ENCODE data around the gene DIAPH1.

DIAPH1 gene

GRCh38 chr5:141649972-141650371 lies 31.2 kb upstream of the DIAPH1 start:
- peaks cover 3% of the 10 kb centered on the region; the same call in 1 of the 2 replicates for H3K36me3 ChIP-seq (ENCODE audit: insufficient read depth, low read length)
- no peak overlapping the region for H3K9ac ChIP-seq (ENCODE audit: low read depth, low read length)
- no peaks in the 10 kb centered on the region for H3K9me3 ChIP-seq (ENCODE audit: control insufficient read depth, insufficient read depth, low read length)
- H3K4me1 ChIP-seq (ENCODE audit: insufficient read depth, low read length): peaks cover 5% of the 10 kb centered on the region; the same call in 1 of the 2 replicates

GRCh38 chr5:141649056-141649688 lies 30.4 kb upstream of the DIAPH1 start:
- H3K9ac ChIP-seq (ENCODE audit: low read depth, low read length): no peak overlapping the region
- H3K4me1 ChIP-seq (ENCODE audit: insufficient read depth, low read length): peaks cover 5% of the 10 kb centered on the region; the same call in 1 of the 2 replicates
- peaks cover 1% of the 10 kb centered on the region; the same call in 1 of the 2 replicates for H3K36me3 ChIP-seq (ENCODE audit: insufficient read depth, low read length)
- H3K9me3 ChIP-seq (ENCODE audit: control insufficient read depth, insufficient read depth, low read length): no peaks in the 10 kb centered on the region

GRCh38 chr5:141647851-141648250 lies 29.1 kb upstream of the DIAPH1 start:
- no peaks in the 10 kb centered on the region for H3K9me3 ChIP-seq (ENCODE audit: control insufficient read depth, insufficient read depth, low read length)
- H3K4me1 ChIP-seq (ENCODE audit: insufficient read depth, low read length): peaks cover 5% of the 10 kb centered on the region; the same call in 1 of the 2 replicates
- H3K9ac ChIP-seq (ENCODE audit: low read depth, low read length): no peak overlapping the region
- H3K36me3 ChIP-seq (ENCODE audit: insufficient read depth, low read length): no peaks in the 10 kb centered on the region; the same call in 1 of the 2 replicates

DNA sequence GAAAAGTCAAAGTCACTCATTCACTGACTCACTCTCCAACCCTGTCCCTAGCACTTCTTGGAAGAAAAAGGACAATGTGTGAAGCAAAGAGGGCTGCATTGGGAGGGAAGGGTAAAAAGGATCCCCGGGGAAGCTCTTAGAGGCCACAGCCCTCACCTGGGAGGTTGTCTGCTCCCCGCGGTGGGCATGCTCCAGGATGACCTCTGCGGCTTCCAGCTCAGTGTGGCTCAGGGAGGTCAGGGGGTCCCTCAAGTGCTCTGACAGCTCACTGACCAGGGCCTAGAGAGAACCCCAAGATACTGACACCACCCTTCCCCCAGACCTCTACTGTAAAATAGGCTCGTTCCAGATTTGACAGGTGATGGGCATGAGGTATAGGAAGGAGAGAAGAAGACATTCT lies 28.4 kb upstream of the DIAPH1 start:
- Histone ChIP-seq H3K36me3 (ENCODE audit: insufficient read depth, low read length) (no peaks in the 10 kb centered on the region; the same call in 1 of the 2 replicates), H3K9ac (ENCODE audit: low read depth, low read length) (no peak overlapping the region), H3K4me1 (ENCODE audit: insufficient read depth, low read length) (peaks cover 5% of the 10 kb centered on the region; the same call in 1 of the 2 replicates), H3K9me3 (ENCODE audit: control insufficient read depth, insufficient read depth, low read length) (no peaks in the 10 kb centered on the region)

GRCh38 chr5:141646026-141646425 lies 27.2 kb upstream of the DIAPH1 start:
- Histone ChIP-seq H3K9me3 (ENCODE audit: control insufficient read depth, insufficient read depth, low read length) (no peaks in the 10 kb centered on the region), H3K4me1 (ENCODE audit: insufficient read depth, low read length) (peaks cover 5% of the 10 kb centered on the region; the same call in 1 of the 2 replicates), H3K36me3 (ENCODE audit: insufficient read depth, low read length) (no peaks in the 10 kb centered on the region; the same call in 1 of the 2 replicates), H3K9ac (ENCODE audit: low read depth, low read length) (no peak overlapping the region)

- Histone ChIP-seq H3K9me3 (ENCODE audit: control insufficient read depth, insufficient read depth, low read length) (no peaks in the 10 kb centered on the region), H3K36me3 (ENCODE audit: insufficient read depth, low read length) (peaks cover 4% of the 10 kb centered on the region; the same call in 1 of the 2 replicates), H3K9ac (ENCODE audit: low read depth, low read length) (no peak overlapping the region), H3K4me1 (ENCODE audit: insufficient read depth, low read length) (no peaks in the 10 kb centered on the region)
Measured at GRCh38 chr5:141641634-141642267, 23.0 kb upstream of the DIAPH1 start.

GRCh38 chr5:141640698-141641097 lies 21.9 kb upstream of the DIAPH1 start:
- H3K4me1 ChIP-seq (ENCODE audit: insufficient read depth, low read length): peaks cover 3% of the 10 kb centered on the region; the same call in 1 of the 2 replicates
- no peaks in the 10 kb centered on the region for H3K9me3 ChIP-seq (ENCODE audit: control insufficient read depth, insufficient read depth, low read length)
- H3K9ac ChIP-seq (ENCODE audit: low read depth, low read length): no peak overlapping the region
- H3K36me3 ChIP-seq (ENCODE audit: insufficient read depth, low read length): peaks cover 4% of the 10 kb centered on the region; the same call in 1 of the 2 replicates

DNA sequence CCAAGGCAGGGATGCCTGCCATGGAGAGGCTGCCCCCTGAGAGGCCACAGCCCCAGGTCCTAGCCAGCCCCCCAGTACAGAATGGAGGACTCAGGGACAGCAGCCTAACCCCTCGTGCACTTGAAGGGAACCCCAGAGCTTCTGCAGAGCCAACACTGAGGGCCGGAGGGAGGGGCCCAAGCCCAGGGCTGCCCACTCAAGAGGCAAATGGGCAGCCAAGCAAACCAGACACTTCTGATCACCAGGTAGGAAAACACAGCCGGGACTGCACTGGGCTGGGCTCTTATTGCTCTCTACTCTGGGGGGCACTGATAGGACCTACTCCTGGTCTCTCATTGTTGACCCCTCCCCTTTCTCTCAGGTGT lies 21.2 kb upstream of the DIAPH1 start:
- Histone ChIP-seq H3K4me1 (ENCODE audit: insufficient read depth, low read length) (peaks cover 3% of the 10 kb centered on the region; the same call in 1 of the 2 replicates), H3K9ac (ENCODE audit: low read depth, low read length) (no peak overlapping the region), H3K9me3 (ENCODE audit: control insufficient read depth, insufficient read depth, low read length) (no peaks in the 10 kb centered on the region), H3K36me3 (ENCODE audit: insufficient read depth, low read length) (peaks cover 4% of the 10 kb centered on the region; the same call in 1 of the 2 replicates)

- no peaks in the 10 kb centered on the region for H3K9me3 ChIP-seq (ENCODE audit: control insufficient read depth, insufficient read depth, low read length)
- H3K36me3 ChIP-seq (ENCODE audit: insufficient read depth, low read length): peaks cover 4% of the 10 kb centered on the region; the same call in 1 of the 2 replicates
- no peak overlapping the region for H3K9ac ChIP-seq (ENCODE audit: low read depth, low read length)
- H3K4me1 ChIP-seq (ENCODE audit: insufficient read depth, low read length): peaks cover 3% of the 10 kb centered on the region; the same call in 1 of the 2 replicates
Measured at GRCh38 chr5:141639357-141640050, 20.7 kb upstream of the DIAPH1 start.

- Histone ChIP-seq H3K4me1 (ENCODE audit: insufficient read depth, low read length) (peaks cover 3% of the 10 kb centered on the region; the same call in 1 of the 2 replicates), H3K36me3 (ENCODE audit: insufficient read depth, low read length) (peaks cover 4% of the 10 kb centered on the region; the same call in 1 of the 2 replicates), H3K9ac (ENCODE audit: low read depth, low read length) (no peak overlapping the region), H3K9me3 (ENCODE audit: control insufficient read depth, insufficient read depth, low read length) (no peaks in the 10 kb centered on the region)
Measured at GRCh38 chr5:141638771-141639170, 20.0 kb upstream of the DIAPH1 start.

DNA sequence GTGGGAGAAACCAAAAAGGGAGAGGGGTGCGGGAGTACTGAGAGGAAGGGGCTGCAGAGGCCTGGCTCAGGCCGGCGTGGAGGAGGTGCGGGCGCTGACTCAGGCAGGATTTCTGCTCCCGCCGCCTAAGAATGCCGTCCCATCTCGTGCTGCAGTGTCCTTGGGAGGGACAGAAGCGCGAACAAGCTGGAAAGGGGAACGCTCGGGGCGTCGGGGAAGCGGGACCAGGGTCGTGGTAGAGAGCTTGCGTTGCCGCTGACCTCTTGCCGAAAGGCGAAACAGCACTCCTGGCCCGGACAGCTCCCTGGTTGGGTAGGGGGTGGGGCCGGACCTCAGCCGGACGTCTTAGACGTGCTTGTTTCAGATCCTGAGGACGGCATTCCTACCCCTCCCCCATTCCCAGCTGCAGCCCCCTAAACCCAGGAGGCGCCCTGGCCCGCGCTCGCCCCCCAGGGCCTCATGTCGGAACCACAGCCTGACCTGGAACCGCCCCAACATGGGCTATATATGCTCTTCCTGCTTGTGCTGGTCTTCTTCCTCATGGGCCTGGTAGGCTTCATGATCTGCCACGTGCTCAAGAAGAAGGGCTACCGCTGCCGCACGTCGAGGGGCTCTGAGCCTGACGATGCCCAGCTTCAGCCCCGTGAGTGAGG lies 19.1 kb upstream of the DIAPH1 start:
- Histone ChIP-seq H3K4me1 (ENCODE audit: insufficient read depth, low read length) (peaks cover 3% of the 10 kb centered on the region; the same call in 1 of the 2 replicates), H3K9me3 (ENCODE audit: control insufficient read depth, insufficient read depth, low read length) (no peaks in the 10 kb centered on the region), H3K36me3 (ENCODE audit: insufficient read depth, low read length) (peaks cover 4% of the 10 kb centered on the region; the same call in 1 of the 2 replicates), H3K9ac (ENCODE audit: low read depth, low read length) (peak overlapping the region; percentile 97)

- Histone ChIP-seq H3K36me3 (ENCODE audit: insufficient read depth, low read length) (peaks cover 4% of the 10 kb centered on the region; the same call in 1 of the 2 replicates), H3K9ac (ENCODE audit: low read depth, low read length) (peak overlapping the region; percentile 97), H3K9me3 (ENCODE audit: control insufficient read depth, insufficient read depth, low read length) (no peaks in the 10 kb centered on the region), H3K4me1 (ENCODE audit: insufficient read depth, low read length) (peaks cover 3% of the 10 kb centered on the region; the same call in 1 of the 2 replicates)
Measured at GRCh38 chr5:141637123-141637766, 18.4 kb upstream of the DIAPH1 start.

DNA sequence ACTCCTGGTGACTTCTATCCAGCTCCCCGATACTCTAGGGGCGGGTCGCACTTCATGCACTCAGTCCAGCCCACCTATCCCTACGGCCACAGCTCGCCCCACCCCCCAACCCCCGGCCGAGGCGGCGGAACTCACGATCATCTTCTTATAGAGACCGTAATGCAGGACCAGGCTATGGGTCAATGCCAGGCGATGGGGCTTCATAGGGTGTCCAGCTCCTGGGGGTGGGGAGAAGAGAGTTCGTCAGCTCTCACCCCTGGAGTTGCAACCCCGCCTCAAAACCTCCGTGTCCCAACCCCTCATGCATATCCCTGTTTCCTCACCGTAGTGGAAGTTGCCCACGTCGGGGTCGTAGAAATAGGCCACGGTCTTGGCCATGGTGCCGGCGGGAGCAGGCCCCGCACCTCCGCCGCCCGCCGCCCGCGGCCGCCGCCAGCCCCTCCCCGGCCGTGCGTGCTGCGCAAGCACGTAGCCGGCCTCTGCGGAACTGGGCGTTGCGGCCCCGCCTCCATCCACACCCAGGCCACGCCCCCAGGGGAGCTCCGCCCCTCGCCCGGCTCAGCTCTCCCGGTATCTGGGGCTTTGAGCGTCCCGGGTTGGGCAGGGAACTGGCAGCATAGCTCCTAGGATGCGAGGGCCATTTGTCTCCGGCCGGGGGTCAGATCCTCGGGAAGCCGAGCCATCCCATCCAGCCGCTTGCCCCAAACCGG lies 17.8 kb upstream of the DIAPH1 start, which contains the start of the genes HDAC3 and RELL2:
TSS of gene HDAC3 (minus strand) at position 437 of the 710 bp plus-strand sequence. CDS start at position 378, 59 bp downstream.
TSS of gene RELL2 (plus strand) at position 585 of the 710 bp plus-strand sequence. CDS start 1,229 bp downstream, outside the sequence.
- H3K36me3 ChIP-seq (ENCODE audit: insufficient read depth, low read length): peaks cover 4% of the 10 kb centered on the region; the same call in 1 of the 2 replicates
- peak within 1 kb of the TSS; percentile 97 for H3K9ac ChIP-seq (ENCODE audit: low read depth, low read length)
- no peaks in the 10 kb centered on the region for H3K9me3 ChIP-seq (ENCODE audit: control insufficient read depth, insufficient read depth, low read length)
- H3K4me1 ChIP-seq (ENCODE audit: insufficient read depth, low read length): peaks cover 3% of the 10 kb centered on the region; the same call in 1 of the 2 replicates

Measured in ES-I3 (cell line).